ENCODE measurements around the gene MPZL2.

Gene MPZL2

GRCh38 chr11:118283037-118283636 is 19.0 kb upstream of the MPZL2 start:
- DNase-seq (ENCODE audit: low read depth): no peak

DNA sequence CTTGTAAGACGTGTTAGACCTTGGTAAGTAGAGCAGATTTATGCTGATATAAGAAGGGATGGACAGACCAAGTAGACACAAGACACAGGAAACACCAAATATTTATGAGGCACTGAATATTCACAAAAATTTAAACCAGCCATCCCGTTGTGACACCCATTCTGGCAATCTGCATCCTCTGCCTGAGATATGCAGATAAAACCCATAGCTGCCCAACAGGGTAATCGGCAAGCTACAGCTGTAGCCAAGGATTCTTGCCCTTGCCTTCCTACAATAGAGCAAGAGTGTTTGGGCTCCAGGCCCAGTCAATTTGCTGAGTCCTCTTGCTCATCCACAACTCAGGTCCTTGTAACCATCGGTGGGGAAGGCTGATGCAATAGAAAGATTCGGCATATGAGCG is 18.5 kb upstream of the MPZL2 start:
- DNase-seq (ENCODE audit: low read depth): no peak

- DNase-seq (ENCODE audit: low read depth): no peak
Measured at GRCh38 chr11:118281284-118281683, 17.2 kb upstream of the MPZL2 start.

DNA sequence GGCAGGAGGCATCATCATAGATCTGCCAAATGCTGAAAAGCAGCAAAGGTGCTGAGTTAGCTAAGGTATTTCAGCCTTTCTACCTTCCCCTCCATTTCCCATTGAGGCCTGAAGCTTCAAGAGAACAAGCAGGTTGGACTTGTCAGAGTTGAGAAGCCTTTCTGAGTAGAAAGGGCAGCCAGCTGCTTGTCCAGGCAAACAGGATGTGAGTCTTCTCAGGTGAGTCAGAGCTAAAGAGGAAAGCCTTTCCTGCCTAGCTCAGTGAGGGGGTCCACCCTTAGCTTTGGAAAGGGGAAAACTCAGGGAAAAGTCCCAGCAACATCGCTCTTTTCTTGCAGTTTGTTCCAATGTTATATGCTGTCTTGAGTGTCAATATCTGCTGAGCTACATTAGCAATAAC is 13.2 kb upstream of the MPZL2 start:
- no peak for DNase-seq (ENCODE audit: low read depth)

- DNase-seq (ENCODE audit: low read depth): no peak
Measured at GRCh38 chr11:118276422-118276821, 12.3 kb upstream of the MPZL2 start.

DNA sequence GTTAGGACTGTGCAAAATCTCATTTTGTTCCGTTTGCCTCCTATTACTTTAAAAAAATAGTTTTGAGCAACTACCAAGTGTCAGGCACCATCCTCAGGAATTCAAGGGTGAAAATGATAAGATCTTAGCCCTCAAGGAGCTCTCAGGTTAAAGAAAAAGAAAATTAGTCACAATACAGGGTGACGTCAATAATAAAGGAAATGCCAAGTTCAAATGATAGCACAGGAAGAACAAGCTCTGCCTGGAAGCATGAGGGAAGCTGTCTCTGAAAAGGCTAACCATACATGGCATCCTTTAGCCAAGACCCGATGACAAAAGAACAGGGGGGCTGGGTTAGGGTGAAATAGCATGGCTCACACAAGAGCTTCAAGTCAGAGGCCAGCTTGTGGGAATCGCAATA is 11.1 kb upstream of the MPZL2 start:
- no peak for DNase-seq (ENCODE audit: low read depth)

DNA sequence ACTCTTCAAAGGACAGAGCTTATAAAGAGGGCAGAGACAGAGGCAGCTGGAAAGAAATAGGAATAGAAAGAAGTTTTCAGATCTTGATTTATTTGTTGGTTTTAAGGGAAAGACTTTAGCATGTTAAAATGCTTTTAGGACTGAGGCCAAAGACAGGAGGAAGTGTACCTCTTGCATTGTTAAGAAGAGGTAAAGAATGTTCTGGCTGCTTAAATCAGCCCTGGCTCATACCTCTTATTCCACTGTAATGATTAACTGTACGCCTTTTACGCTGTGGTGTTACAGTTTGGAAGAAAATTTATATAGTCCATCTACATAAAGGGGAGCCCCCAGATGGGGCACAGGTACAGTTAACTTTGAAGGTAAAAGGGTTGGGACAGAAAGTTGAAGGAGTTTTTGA is 10.1 kb upstream of the MPZL2 start:
- DNase-seq (ENCODE audit: low read depth): no peak

- DNase-seq (ENCODE audit: low read depth): no peak
Measured at GRCh38 chr11:118272001-118272400, 7.9 kb upstream of the MPZL2 start.

GRCh38 chr11:118267486-118267885 is 3.4 kb upstream of the MPZL2 start:
- DNase-seq (ENCODE audit: low read depth): no peak

DNA sequence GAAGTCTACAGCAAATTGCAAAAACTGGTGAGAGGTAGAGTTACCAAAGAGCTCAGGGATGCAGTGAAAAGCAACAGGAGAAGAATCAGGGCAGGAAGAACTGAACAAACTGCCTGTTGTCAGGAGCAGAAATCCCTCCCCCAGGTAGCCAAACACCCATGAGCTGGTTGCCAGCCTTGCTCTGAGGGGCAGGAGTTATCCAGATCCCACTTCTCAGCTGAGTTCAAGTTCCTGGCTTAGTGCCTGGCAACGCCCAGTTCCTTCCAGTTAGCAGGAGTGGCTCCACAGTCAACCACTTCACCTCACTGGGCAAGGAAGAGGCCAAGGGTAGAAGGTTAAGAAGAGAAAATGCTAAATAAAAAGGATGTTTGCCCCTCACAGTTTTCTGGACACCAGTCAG is 1.9 kb upstream of the MPZL2 start:
- DNase-seq (ENCODE audit: low read depth): no peak

DNA sequence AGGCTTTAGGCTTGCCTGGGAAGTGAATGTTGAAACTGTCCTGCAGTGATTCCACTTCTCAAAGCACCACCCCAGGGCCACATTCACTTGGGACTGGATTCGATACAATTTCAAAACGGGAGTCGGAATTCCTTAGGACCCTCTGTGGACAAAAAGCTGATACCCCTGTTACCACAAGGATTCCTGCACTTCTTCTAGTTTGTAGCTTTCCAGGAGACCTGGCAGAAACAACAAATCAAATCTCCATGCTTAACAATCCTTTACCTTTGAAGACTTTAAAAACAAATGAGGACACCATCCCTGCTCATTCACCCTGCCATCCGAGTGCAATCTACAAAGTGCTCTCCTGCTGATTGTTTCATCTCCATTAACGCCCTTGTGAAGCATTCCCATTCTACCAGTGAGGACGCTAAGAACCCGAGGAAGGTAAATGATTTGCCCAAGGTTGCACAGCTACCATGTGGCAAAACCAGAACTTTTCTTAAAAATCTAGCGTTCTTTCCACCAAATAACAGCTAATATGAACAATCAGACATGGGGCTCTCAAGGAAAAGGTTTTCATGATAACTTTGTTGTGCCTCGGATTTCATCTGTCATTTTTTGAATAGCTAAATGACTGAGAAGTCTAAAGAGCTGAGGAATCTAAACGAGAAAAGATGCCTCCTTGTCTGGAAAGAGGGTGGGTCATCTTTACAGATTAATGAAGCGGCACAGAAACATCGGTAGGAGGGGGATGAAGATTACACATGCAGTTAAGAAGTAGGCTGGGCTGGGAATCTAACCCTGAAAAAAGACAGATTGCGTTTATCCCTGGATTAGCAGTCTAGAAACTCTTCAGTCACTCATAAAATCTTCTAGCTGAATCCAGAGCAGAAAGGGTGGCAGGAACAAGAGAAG is 720 bp upstream of the MPZL2 start:
- DNase-seq (ENCODE audit: low read depth): no peak

DNA sequence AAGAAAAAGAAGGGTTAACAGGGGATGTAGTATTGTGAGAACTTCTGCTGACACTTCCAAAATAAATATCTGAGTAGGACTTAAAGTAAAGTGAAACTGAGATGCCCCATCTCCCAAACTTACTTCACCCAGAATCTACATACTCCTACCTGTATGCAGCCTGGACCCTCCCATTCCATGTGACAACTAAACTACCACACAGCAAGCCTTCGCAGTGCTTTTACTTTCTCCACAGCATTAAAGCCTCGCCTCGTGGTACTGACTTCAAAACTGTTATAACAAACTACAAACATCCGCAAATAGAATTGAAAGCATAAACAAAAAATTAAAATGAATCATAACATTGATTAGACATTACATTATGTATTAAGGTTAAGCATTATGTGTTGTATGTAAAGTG is 985 bp downstream of the MPZL2 start:
- no peak for DNase-seq (ENCODE audit: low read depth)

DNA sequence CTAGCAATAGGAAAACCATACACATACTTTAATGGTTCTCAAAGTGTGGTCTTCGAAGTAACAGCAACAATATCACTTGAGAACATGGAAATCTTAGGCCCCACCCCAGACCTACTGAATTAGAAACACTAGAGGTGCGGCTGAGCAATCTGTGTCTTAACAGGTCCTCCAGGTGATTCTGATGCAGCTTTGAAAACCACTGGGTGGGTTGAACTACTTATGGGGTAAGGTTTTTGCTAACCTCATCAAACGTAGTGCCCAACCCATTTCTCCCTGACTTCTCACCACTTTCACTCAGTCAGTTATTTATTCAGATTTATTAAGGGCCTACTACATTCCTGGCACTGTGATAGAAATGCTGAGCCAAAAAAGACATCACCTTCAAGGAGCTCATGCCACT is 3.7 kb downstream of the MPZL2 start:
- no peak for DNase-seq (ENCODE audit: low read depth)

DNA sequence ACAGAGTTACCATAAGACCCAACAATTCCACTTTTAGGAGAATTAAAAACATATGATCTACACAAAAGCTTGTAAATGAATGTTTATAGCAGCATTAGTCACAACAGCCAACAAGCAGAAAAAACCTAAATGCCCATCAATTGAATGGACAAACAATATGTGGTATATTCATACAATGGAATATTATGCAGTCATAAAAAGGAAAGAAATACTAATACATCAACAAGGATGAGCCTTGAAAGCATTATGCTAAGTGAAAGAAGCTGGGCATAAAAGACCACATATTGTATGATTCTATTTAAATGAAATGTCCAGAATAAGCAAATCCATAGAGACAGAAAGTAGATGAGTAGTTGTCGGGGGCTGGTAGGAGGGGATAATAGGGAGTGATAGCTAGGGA is 5.0 kb downstream of the MPZL2 start:
- DNase-seq (ENCODE audit: low read depth): no peak

GRCh38 chr11:118258410-118258809 is 5.7 kb downstream of the MPZL2 start:
- DNase-seq (ENCODE audit: low read depth): no peak

GRCh38 chr11:118252688-118253087 is 11.4 kb downstream of the MPZL2 start:
- DNase-seq (ENCODE audit: low read depth): no peak

GRCh38 chr11:118251858-118252652 is 12.0 kb downstream of the MPZL2 start, which contains the start of gene MPZL3:
Gene MPZL3 (minus strand): TSS chr11:118252365. CDS start chr11:118252294, 71 bp downstream.
- peak; percentile 59 for DNase-seq (ENCODE audit: low read depth)

DNA sequence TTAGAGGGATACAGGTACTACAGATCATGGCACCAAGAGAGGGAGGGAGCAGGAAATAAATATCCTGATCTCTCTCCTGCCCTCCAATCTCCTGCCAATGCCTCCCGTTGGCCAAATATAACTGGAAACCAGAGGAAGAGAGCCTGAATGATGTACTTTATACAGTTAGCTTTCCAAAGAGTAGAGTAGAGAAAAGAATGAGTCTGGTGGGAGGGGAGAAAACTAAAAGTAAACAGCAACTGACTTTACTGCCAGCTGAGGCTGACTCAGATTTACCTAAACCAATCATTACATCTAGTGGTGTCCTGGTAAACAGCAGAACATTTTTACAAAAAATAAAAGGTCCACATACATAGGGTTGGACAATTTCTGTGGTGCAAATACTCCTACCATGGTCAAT is 17.1 kb downstream of the MPZL2 start:
- DNase-seq (ENCODE audit: low read depth): no peak

DNA sequence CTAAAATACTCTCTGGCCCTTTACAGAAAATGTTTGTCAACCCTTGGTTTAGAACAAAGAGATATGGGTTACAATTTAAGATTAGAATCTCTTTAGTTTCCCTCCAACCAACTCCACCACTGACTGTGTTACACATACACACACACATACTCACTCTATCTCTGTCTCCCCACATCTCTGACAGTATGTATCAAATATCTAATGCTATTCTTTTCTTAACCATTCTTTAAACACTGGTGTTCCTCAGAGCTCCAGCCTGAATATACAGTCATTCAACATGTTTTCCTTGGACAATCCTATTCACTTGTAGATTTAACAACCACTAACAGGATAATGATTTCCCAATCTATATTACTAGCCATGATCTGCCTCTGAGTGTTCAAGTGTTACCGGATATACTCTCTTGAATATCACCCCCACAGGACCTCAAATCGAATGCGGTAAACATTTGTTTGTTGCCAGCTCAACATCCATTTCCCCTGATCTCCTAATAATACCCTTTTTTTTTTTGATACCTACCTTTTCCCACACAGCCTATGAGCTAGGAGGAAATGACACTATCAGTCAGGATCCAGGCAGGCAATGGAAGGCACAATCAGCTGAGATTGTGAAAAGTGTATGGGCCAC is 18.0 kb downstream of the MPZL2 start:
- DNase-seq (ENCODE audit: low read depth): no peak

- no peak for DNase-seq (ENCODE audit: low read depth)
Measured at GRCh38 chr11:118243993-118244762, 19.9 kb downstream of the MPZL2 start.

DNA sequence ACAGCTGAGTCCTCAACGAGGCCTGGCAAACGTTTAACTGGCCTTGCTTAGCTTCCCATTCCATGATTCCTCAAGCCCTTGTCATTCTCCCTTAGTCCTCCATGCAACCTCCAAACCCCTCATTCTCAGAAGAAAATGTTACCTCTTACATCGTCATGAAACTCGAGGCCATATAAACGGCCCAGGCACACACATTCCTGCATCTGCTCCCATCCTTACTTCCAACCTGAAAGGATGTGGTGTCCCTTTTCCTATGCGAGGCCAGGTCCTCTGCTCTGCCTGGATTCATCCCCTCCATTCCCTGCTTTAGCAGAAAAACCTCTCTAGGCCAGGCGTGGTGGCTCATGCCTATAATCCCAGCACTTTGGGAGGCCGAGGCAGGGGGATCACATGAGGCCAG is 20.9 kb downstream of the MPZL2 start:
- no peak for DNase-seq (ENCODE audit: low read depth)

DNA sequence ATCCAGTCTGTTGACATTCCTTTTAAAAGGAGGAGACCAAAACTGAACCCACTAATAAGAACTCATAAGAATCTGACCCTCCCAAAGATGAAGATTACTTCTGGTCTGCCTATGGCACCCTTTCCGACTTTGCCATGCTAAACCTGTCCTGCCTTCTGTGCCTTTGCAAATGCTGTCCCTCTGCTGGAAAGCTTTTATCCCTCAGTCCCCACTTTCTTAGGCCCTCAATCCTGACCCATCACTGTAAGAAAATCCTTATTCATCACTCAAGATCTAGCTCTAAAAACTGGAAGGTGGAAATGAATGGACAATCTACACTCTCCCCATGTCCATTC is 22.4 kb downstream of the MPZL2 start:
- DNase-seq (ENCODE audit: low read depth): no peak

Measured in stimulated activated CD8-positive, alpha-beta memory T cell treated with anti-CD3 and anti-CD28 coated beads, Interleukin-7, amount 100 ng/mL, for 24 hours (primary cell).